CD4-positive, CD25-positive, alpha-beta regulatory T cell (primary cell): ENCODE results near the gene POLA2. TPM values are rescaled to one million over a fixed set of nuclear protein-coding genes. Genes with fewer than 3 reads are reported as not detected.

Experiments used
- ATAC-seq, 2 donors: fragments of 150-1000 bp; cut with Tn5 transposase; one replicate each; pipeline ENCODE4 v1.10.0; 2021; ENCODE audit warnings: low read depth in 2 of 2, moderate number of reproducible peaks in 2 of 2, moderate library complexity in 1 of 2
- DNase-seq, 3 donors: peaks; one replicate each; pipeline versions ENCODE4 v3.0.0 to v3.0.0-alpha.2; 2012 to 2022; ENCODE audit warnings: mixed read lengths in 1 of 3
- H3K27ac ChIP-seq: one replicate; pipeline ENCODE4 v1.7.0; 2013; ENCODE audit warnings: mild to moderate bottlenecking, low read length; ENCODE audit not compliant: insufficient read depth, poor library complexity, severe bottlenecking
- H3K27me3 ChIP-seq: one replicate; pipeline ENCODE4 v1.7.0; 2013; ENCODE audit warnings: low read length; ENCODE audit not compliant: control insufficient read depth, insufficient read depth
- H3K36me3 ChIP-seq: one replicate; pipeline ENCODE4 v1.7.0; 2013; ENCODE audit warnings: mild to moderate bottlenecking, low read length, moderate library complexity; ENCODE audit not compliant: control insufficient read depth, insufficient read depth
- H3K4me1 ChIP-seq: 2 replicates; pipeline ENCODE4 v1.7.0; 2013; ENCODE audit warnings: mild to moderate bottlenecking, low read length; ENCODE audit not compliant: insufficient read depth, control insufficient read depth, poor library complexity, severe bottlenecking
- H3K4me3 ChIP-seq: one replicate; pipeline ENCODE4 v1.7.0; 2013; ENCODE audit warnings: low read depth, mild to moderate bottlenecking, low read length, moderate library complexity
- H3K9me3 ChIP-seq, 2 experiments: 1 replicate in 1 of 2; 2 replicates in 1 of 2; pipeline ENCODE4 v1.7.0; 2013; ENCODE audit warnings: low read length in 2 of 2, mild to moderate bottlenecking in 1 of 2, moderate library complexity in 1 of 2; ENCODE audit not compliant: control insufficient read depth in 2 of 2
- H3K27ac Mint-ChIP-seq, 3 donors: one replicate each; pipeline ENCODE4 v1.8.0; 2020 to 2022; ENCODE audit warnings: mild to moderate bottlenecking in 3 of 3, mixed read lengths in 3 of 3, moderate library complexity in 2 of 3
- H3K27me3 Mint-ChIP-seq: one replicate; pipeline ENCODE4 v1.8.0; 2022; ENCODE audit warnings: mild to moderate bottlenecking, mixed read lengths
- H3K36me3 Mint-ChIP-seq: one replicate; pipeline ENCODE4 v1.8.0; 2020; ENCODE audit warnings: mixed read lengths
- H3K4me1 Mint-ChIP-seq, 4 donors: one replicate each; pipeline ENCODE4 v1.8.0; 2020 to 2022; ENCODE audit warnings: mixed read lengths in 4 of 4, mild to moderate bottlenecking in 1 of 4
- H3K4me3 Mint-ChIP-seq, 4 donors: one replicate each; pipeline ENCODE4 v1.8.0; 2020 to 2022; ENCODE audit warnings: mild to moderate bottlenecking in 4 of 4, mixed read lengths in 4 of 4, moderate library complexity in 3 of 4
- H3K9me3 Mint-ChIP-seq, 7 donors: one replicate each; pipeline ENCODE4 v1.8.0; 2020 to 2022; ENCODE audit warnings: mixed read lengths in 7 of 7, mild to moderate bottlenecking in 3 of 7, moderate library complexity in 2 of 7
- polyA plus RNA-seq, 4 donors: library from polyadenylated mRNA; unstranded; fragments of 300-500 nt; fragmentation: Illumina TruSeq; gene quantifications; one replicate each; pipeline ENCODE4 v1.2.3, GENCODE V29; 2021
- total RNA-seq: library from RNA; stranded (reverse); gene quantifications from one replicate; pipeline ENCODE4 v1.2.3, GENCODE V29; 2022

POLA2 gene
- total RNA-seq (25.7 TPM), polyA plus RNA-seq (10 to 100 TPM in 3 of 4 donors, 1 to 10 TPM in 1; 8.3 to 13.4 (median 12.8) TPM)

- peak; percentile 93 to 97 (median 96) for DNase-seq
- peak within 1 kb of the TSS; percentile 95 to 98 (median 95) for H3K4me3 Mint-ChIP-seq
- peak within 1 kb of the TSS; percentile 94 for H3K27ac ChIP-seq
- H3K36me3 ChIP-seq = peaks cover 4% of the 10 kb centered on the region
- peaks cover 21% of the 10 kb centered on the region for H3K4me1 ChIP-seq
- peaks cover 5% of the 10 kb centered on the region for H3K27me3 Mint-ChIP-seq
- H3K9me3 Mint-ChIP-seq = peaks cover 0 to 2% (median 0%) of the 10 kb centered on the region in 7 donors
- no peaks in the 10 kb centered on the region for H3K27me3 ChIP-seq
- peak; percentile 81 to 84 for ATAC-seq
- no peaks in the 10 kb centered on the region for H3K36me3 Mint-ChIP-seq
- H3K4me3 ChIP-seq = peak within 1 kb of the TSS; percentile 92
- H3K27ac Mint-ChIP-seq = peak within 1 kb of the TSS; percentile 94 to 98 (median 96)
- peaks cover 20 to 51% (median 24%) of the 10 kb centered on the region in 4 donors for H3K4me1 Mint-ChIP-seq
- no peaks in the 10 kb centered on the region for H3K9me3 ChIP-seq
Measured at GRCh38 chr11:65261591-65262380, at the start of gene POLA2. POLA2 (plus strand) TSS chr11:65261962; CDS start chr11:65262293, 331 bp downstream.

DNA sequence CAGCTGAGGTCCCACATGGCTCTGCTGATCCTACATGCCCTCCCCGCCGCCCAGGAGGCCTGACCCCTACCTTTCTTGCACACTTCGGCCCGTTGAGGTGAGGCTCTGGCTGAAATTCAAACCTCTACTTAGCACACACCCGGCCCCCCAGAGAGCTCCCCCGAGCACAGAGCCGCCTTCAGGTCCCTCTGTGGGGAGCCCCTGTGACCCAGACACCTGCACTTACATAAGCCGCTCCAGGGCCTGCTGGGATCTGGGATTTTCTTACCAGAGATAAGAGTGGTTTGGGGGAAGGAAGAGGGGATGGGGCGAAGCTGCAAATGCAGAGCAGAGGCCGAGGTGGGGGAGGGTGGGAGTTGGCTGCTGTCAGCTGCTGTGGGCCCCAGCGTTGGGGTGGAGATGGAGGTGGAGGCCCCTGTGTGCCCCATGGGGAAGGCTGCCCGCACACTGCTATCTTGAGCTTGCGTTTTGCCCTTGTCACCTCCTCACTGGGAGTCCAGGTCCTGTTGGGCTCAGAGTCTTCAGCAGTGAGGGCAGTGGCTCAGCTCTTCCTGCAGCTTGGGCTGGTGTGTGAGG is 49.4 kb upstream of the POLA2 start:
- no peaks in the 10 kb centered on the region for H3K9me3 ChIP-seq
- Mint-ChIP-seq H3K36me3 (peaks cover 11% of the 10 kb centered on the region), H3K27me3 (no peaks in the 10 kb centered on the region), H3K9me3 (peaks cover 0 to 1% (median 0%) of the 10 kb centered on the region in 7 donors), H3K27ac (peak overlapping the region in 2 of 3 donors; percentile 55 to 78), H3K4me1 (peaks cover 0 to 27% (median 13%) of the 10 kb centered on the region in 4 donors), H3K4me3 (no peak overlapping the region)
- H3K4me1 ChIP-seq = peaks cover 19% of the 10 kb centered on the region
- no peak overlapping the region for H3K4me3 ChIP-seq
- peaks cover 36% of the 10 kb centered on the region for H3K36me3 ChIP-seq
- DNase-seq = no peak
- H3K27me3 ChIP-seq = no peaks in the 10 kb centered on the region
- ATAC-seq = no peak
- no peak overlapping the region for H3K27ac ChIP-seq

- Mint-ChIP-seq H3K27ac (peak overlapping the region; percentile 65 to 89 (median 78)), H3K36me3 (peaks cover 7% of the 10 kb centered on the region), H3K4me3 (peak overlapping the region in 2 of 4 donors; percentile 46 to 72), H3K4me1 (peaks cover 0 to 30% (median 13%) of the 10 kb centered on the region in 4 donors), H3K27me3 (no peaks in the 10 kb centered on the region), H3K9me3 (peaks cover 0 to 1% (median 0%) of the 10 kb centered on the region in 7 donors)
- Histone ChIP-seq H3K4me3 (no peak overlapping the region), H3K4me1 (peaks cover 19% of the 10 kb centered on the region), H3K36me3 (peaks cover 29% of the 10 kb centered on the region), H3K27me3 (no peaks in the 10 kb centered on the region), H3K27ac (no peak overlapping the region), H3K9me3 (no peaks in the 10 kb centered on the region)
- DNase-seq (peak in 2 of 3 donors; percentile 11 to 52), ATAC-seq (peak; percentile 62 to 67)
Measured at GRCh38 chr11:65213322-65214211, 48.2 kb upstream of the POLA2 start.

GRCh38 chr11:65214212-65214845 is 47.4 kb upstream of the POLA2 start:
- Mint-ChIP-seq H3K4me1 (peaks cover 5 to 36% (median 14%) of the 10 kb centered on the region in 4 donors), H3K27me3 (no peaks in the 10 kb centered on the region), H3K27ac (peak overlapping the region; percentile 32 to 84 (median 35)), H3K4me3 (peak overlapping the region in 2 of 4 donors; percentile 72 to 80), H3K9me3 (peaks cover 0 to 1% (median 0%) of the 10 kb centered on the region in 7 donors), H3K36me3 (peaks cover under 1% of the 10 kb centered on the region)
- Histone ChIP-seq H3K4me1 (peaks cover 19% of the 10 kb centered on the region), H3K36me3 (peaks cover 21% of the 10 kb centered on the region), H3K9me3 (no peaks in the 10 kb centered on the region), H3K4me3 (no peak overlapping the region), H3K27me3 (no peaks in the 10 kb centered on the region), H3K27ac (no peak overlapping the region)
- DNase-seq (no peak), ATAC-seq (peak in 1 of 2 donors; percentile 10)

- no peaks in the 10 kb centered on the region for H3K27me3 ChIP-seq
- H3K9me3 Mint-ChIP-seq = peaks cover 0 to 1% (median 0%) of the 10 kb centered on the region in 7 donors
- H3K4me1 ChIP-seq = peaks cover 19% of the 10 kb centered on the region
- H3K27ac Mint-ChIP-seq = peak overlapping the region; percentile 13 to 79 (median 68)
- H3K36me3 ChIP-seq = peaks cover 10% of the 10 kb centered on the region
- H3K36me3 Mint-ChIP-seq = no peaks in the 10 kb centered on the region
- H3K4me1 Mint-ChIP-seq = peaks cover 5 to 44% (median 18%) of the 10 kb centered on the region in 4 donors
- no peak overlapping the region for H3K27ac ChIP-seq
- H3K9me3 ChIP-seq = no peaks in the 10 kb centered on the region
- DNase-seq = no peak
- no peaks in the 10 kb centered on the region for H3K27me3 Mint-ChIP-seq
- H3K4me3 ChIP-seq = no peak overlapping the region
- no peak for ATAC-seq
- H3K4me3 Mint-ChIP-seq = peak overlapping the region in 2 of 4 donors; percentile 66 to 74
Measured at GRCh38 chr11:65215441-65216076, 46.2 kb upstream of the POLA2 start.

GRCh38 chr11:65216830-65217229 is 44.9 kb upstream of the POLA2 start:
- no peaks in the 10 kb centered on the region for H3K36me3 ChIP-seq
- no peak overlapping the region for H3K27ac ChIP-seq
- H3K9me3 ChIP-seq = no peaks in the 10 kb centered on the region
- Mint-ChIP-seq H3K4me1 (peaks cover 5 to 44% (median 18%) of the 10 kb centered on the region in 4 donors), H3K36me3 (no peaks in the 10 kb centered on the region), H3K9me3 (peaks cover 0 to 1% (median 0%) of the 10 kb centered on the region in 7 donors), H3K27ac (peak overlapping the region in 1 of 3 donors; percentile 14), H3K27me3 (no peaks in the 10 kb centered on the region), H3K4me3 (no peak overlapping the region)
- no peaks in the 10 kb centered on the region for H3K27me3 ChIP-seq
- no peak overlapping the region for H3K4me3 ChIP-seq
- ATAC-seq (no peak), DNase-seq (no peak)
- H3K4me1 ChIP-seq = peaks cover 19% of the 10 kb centered on the region
